NCI-H526 treated with DMSO at 0.1 percent for 48 hours (cell line): ENCODE results near the gene PDZD8.

ENCODE experiments used
- DNase-seq: peaks from one replicate; lab custom pipeline; 2025; lab: John Stamatoyannopoulos, UW

The PDZD8 gene

GRCh38 chr10:117398029-117398428, 22.8 kb upstream of the PDZD8 start:
- no peak for DNase-seq

- no peak for DNase-seq
Measured at GRCh38 chr10:117391436-117392205, 16.4 kb upstream of the PDZD8 start.

DNA sequence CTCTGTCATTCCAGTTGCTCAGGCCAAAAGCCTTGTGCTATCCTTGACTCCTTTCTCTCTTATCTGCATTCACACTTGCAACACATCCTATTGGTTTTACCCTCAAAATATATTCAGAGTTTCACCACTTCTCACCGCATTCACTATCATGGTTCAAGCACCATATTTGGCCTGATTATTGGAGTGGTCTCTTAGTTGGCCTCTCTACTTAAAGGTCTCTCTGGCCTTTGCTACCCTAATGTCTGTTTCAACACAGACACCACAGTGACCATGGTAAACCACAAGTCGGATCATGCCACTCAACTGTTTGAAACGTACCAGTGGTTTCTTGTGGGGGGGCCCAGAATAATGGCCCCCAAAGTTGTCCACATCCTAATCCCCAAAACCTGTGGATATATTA, 15.2 kb upstream of the PDZD8 start:
- no peak for DNase-seq

DNA sequence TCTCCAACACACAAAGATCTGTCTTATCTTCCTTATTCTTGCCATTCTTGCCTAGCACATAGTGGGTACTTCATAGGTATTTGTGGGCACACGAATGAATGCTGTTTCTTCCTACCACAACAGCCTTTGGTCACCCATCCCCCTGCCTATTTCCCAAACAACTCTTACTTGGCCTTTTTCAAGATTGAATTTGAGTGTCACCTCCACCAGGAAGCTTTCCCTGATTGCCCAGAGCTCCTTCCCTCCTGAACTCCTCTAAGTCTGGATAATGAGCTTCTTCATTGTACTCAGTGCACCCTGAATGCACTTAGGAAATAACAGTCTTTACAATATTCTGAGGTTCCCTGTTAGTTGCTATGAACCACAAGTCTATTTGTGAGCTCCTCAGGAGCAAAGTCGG, 11.6 kb upstream of the PDZD8 start:
- DNase-seq = no peak

GRCh38 chr10:117382861-117383260, 7.6 kb upstream of the PDZD8 start:
- no peak for DNase-seq

- DNase-seq = no peak
Measured at GRCh38 chr10:117374506-117375359, 507 bp downstream of the PDZD8 start.

GRCh38 chr10:117373823-117374505, 1.3 kb downstream of the PDZD8 start:
- DNase-seq = peak; percentile 27

GRCh38 chr10:117370205-117370604, 5.0 kb downstream of the PDZD8 start:
- no peak for DNase-seq

DNA sequence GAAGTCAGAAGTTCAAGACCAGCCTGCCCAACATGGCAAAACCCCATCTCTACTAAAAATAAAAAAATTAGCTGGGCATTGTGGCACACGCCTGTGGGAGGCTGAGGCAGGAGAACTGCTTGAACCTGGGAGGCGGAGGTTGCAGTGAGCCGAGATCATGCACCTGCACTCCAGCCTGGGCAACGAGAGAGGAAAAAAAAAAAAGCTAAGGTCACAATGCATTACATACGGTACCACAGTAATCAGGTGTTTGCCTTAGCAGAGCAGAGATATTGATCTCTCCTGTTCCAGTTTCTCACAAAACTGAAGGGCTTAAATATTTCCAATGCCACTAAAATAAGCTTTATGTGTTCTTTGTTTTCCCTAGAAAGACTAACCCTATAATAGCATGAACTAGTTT, 7.5 kb downstream of the PDZD8 start:
- DNase-seq = no peak

DNA sequence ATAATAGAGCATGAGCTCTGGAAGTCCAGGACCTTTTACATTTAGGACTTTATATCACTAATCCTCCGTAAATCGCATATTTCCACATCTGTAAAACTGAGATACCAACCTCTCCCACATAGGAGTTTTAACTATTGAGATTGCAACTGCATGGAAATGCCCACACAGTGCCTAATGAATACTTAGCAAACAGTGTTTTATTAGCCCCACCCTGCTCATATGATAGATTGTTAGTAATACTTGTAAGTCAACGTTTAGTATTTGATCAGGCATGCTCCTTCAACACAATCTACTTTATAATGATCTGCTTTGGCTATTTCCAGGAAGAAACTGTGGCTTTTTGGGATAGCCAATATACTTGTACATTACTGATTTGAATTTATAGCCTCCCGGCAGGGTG, 8.5 kb downstream of the PDZD8 start:
- no peak for DNase-seq

- no peak for DNase-seq
Measured at GRCh38 chr10:117365612-117366011, 9.6 kb downstream of the PDZD8 start.

DNA sequence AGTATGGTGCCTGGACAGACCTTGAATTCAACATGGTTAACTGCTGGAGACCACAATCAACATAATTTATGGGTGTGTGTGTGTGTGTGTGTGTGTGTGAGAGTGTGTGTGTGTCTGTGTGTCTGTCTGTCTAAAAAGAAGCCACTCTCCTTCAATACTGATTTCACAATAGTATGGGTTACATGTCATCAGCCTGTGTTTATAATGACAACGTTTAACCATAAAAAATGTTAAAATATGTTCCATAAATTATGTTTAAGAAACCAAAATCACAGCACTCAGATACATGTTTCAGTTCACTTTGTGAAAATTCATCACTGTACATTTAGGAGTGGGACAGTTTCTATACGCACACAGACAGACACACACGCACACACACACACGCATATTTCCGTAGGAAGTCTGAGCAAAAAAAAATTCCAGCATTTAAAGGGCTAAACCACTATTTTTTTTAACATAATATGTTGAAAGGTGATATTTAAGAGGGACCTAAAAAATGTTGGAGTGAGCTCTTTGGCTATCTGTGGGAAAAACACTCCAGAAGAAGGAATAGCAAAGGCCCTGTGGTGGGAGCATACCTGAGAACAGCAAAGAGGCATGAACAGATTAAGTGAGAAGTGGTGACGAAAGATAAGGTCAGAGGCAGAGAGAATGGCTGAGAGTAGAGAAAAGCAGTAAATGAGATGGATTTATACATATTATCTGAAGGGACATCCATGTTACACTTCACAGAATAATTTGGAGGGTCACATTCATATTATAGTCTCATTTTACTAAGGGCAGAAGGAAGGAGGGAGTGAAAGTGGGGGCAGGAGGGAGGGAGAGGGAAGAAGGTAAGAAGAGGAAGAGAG, 10.9 kb downstream of the PDZD8 start:
- DNase-seq = no peak

- DNase-seq = peak; percentile 56
Measured at GRCh38 chr10:117363028-117363427, 12.2 kb downstream of the PDZD8 start.

DNA sequence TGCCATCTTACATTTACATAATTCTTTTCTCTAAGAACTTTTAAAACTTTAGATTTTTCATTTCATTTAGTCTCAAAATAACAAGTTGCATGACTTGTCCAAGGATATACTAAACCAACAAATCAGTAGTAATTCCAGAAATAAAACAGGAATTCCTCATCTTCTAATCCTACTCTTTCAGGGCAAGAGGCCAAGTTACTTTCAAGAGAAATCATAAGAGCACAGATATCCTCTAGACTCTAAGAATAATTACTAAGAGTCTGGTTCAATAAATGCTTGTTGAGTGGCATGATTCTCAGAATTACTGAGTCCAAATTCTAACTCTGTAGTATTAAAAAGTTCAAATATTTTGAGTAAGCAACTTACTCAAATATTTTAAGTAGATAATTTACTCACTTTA, 12.9 kb downstream of the PDZD8 start:
- no peak for DNase-seq

- DNase-seq = no peak
Measured at GRCh38 chr10:117360994-117361667, 14.1 kb downstream of the PDZD8 start.

DNA sequence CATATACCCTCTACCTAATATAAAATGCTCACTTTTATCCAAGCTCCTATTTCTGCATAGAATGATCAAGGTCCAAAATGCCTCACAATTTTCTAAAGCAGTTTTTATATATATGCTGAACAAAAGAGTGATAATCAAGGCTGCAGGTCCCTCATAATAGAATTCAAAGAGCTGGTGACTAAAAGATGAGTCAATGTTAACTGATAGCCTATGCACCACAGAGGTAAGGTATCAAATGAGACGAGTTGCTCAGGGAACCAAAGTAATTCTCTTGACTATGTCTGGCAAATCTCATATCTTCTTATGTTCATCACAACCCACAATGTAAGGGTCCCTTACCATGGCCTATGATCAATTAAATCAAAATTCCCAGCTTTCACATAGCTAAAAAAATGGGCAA, 15.2 kb downstream of the PDZD8 start:
- DNase-seq = no peak

GRCh38 chr10:117355072-117355471, 20.2 kb downstream of the PDZD8 start:
- DNase-seq = no peak

GRCh38 chr10:117353684-117354083, 21.6 kb downstream of the PDZD8 start:
- DNase-seq = no peak

DNA sequence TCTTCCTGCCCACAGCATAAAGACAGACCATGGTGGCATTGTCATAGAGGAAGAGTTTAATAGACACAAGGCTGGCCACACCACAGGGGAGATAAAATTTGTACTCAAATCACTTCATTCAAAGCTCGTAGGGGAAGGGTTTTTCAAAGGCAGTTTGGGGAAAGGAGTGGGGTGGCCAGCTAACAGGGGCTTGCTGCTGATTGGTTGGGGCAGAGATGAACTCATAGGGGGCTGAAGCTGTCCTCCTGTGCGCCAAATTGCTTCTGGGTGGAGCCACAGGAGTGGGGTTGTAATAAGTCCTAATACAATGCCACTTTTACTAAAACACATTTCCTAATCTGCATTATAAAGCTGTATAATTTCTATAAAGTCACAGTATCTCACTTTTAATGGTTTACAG, 22.5 kb downstream of the PDZD8 start:
- DNase-seq = no peak

DNA sequence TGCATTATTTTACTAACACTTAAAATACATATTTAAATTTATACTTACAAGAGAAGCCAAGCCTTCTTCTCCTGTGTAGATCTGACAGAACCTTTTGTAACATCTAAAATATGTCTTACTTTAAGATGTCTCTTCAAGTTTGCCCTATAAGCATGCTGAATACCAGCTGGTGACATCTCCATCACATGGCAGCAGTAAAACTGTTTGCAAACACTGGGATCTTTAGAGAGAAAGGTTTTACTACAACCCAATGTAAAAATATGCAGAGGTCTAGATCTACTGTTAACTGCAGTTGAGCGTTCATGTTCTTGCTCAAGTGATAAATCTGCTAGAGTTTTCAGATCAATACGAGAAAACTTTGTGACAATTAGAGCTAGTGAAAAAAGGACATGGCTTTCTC, 23.2 kb downstream of the PDZD8 start:
- DNase-seq = no peak

GRCh38 chr10:117351558-117351957, 23.7 kb downstream of the PDZD8 start:
- DNase-seq = no peak
